Esophagus muscularis mucosa (tissue), 4 donors: ENCODE measurements around the gene NRXN2.

Experiments used
- CTCF ChIP-seq, 3 experiments: fragments of 200-600 bp in 2 of 3; fragments of 450-650 bp in 1 of 3; sonication (generic) in 2 of 3; IDR thresholded peaks; one replicate each; pipeline ENCODE4 v1.5.1; 2017 to 2019; ENCODE audit warnings: antibody characterized with exemption in 3 of 3, mild to moderate bottlenecking in 2 of 3, moderate library complexity in 1 of 3
- EP300 ChIP-seq: sonication (generic); formaldehyde crosslinking; IDR thresholded peaks from one replicate; pipeline ENCODE4 v1.6.1; 2017; ENCODE audit warnings: antibody characterized with exemption
- POLR2A ChIP-seq: fragments of 450-650 bp; IDR thresholded peaks from one replicate; pipeline ENCODE4 v1.6.1; 2017; ENCODE audit warnings: antibody characterized with exemption, moderate library complexity, mild to moderate bottlenecking, low read depth
- POLR2AphosphoS5 ChIP-seq, 2 donors: sonication (generic); formaldehyde crosslinking; IDR thresholded peaks; one replicate each; pipeline ENCODE4 v1.6.1; 2017; ENCODE audit warnings: antibody characterized with exemption in 2 of 2

DNA sequence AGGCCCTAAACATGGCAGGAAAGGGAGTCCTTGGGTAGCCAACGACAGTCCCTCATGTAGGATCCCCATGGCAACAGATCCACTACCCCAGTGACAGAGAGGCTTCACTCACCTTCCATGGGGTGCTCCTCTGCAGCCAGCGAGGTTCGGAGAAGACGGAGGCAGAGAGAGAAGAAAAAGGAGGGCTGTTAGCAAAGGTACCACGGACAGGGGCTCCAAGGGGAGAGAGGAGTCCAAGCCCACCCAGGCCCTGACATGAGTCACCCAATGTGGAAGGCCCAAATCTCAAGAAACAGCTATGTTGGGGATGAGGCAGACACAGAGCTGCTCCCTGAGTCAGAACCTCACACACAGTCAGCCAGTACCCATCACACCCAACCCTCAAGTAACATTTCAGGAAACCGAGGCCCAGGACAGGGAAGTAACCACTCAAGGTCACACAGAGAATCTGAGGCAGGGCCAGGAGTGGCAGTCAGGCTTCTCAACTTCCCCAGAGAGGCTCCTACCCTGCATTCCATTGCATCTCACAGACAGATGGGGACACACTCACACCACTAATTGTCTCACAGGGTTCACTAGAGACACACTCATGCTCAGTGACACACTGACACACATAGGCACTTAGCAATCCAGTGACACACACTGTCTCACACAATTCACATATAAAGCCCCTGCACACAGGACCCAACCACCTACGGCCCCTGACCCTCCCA lies 25.2 kb downstream of the NRXN2 start:
- TF ChIP-seq CTCF (IDR thresholded peaks at IDR 0.05), result no peak
- TF ChIP-seq POLR2A, result no peak
- TF ChIP-seq EP300, result no peak
- TF ChIP-seq POLR2AphosphoS5 (IDR thresholded peaks at IDR 0.05), result no peak
